ENCODE data around the gene CNIH4. TPM values are rescaled to one million over a fixed set of nuclear protein-coding genes. Genes with fewer than 3 reads are reported as not detected.

The CNIH4 gene
- total RNA-seq, 1 experiment from 2014 or later: 93.8 TPM

DNA sequence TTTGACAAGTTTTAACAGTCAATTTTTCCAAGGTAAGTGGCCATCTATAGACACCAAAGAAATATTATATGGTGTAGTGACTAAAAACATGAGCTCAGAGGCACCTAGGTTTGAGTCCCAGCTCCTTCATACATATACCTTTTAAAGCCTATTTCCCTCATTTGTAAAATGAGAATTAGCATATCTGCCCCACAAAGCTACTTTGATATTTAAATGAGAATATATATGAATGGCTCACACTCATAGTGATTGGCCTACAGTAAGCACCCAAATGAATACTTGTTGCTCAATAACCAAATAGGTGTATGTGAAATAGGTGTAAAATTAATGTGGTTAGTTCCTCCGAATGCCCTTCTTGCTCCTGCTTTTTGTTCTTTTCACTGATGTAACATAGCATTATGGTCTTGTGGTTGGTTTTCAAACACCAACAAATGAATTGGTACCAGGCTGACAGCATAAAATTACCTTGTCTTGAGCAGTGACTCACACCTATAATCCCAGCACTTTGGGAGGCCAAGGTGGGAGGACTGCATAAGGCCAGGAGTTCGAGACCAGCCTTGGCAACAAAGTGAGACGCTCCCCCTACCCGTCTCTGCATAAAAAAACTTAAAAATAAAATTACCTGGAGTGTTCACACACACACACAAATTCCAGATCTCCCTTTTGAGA, 25.3 kb downstream of the CNIH4 start:
- POLR2A ChIA-PET (ENCODE audit: unreplicated experiment): interaction anchor here (0.6 kb wide), 2 partner anchors 680 to 992 kb away, joined by 4 read pairs; no protein-coding TSS in a partner anchor
- peaks cover 14% of the 10 kb centered on the region for H3K36me3 ChIP-seq (ENCODE audit: low read depth)
- no peak for DNase-seq

DNA sequence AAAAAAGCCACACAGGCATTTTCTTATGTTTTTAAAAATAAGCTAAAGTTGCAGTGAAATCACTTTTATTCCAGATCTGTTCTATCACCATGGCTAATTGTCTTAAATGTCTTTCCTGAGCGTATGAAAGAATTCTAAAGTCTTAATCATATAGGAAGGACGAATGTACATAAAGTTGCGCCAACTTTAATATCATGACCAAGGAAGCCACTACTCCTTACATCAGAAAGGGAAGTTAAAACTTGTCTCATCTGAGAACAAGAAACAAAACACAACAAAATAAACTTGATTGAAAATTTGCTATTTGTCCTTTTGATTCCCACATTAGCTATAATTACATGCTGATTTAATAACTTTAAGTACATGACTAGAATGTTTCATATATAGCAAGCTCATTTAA, 26.5 kb downstream of the CNIH4 start:
- intact Hi-C loops (cut with micrococcal nuclease; ENCODE audit: unreplicated experiment): no loop called here
- H3K36me3 ChIP-seq (ENCODE audit: low read depth): peaks cover 18% of the 10 kb centered on the region
- TF ChIP-seq EZH2 (IDR thresholded peaks at IDR 0.05; ENCODE audit: low read depth): no peak
- TF ChIP-seq, protein P1, sequence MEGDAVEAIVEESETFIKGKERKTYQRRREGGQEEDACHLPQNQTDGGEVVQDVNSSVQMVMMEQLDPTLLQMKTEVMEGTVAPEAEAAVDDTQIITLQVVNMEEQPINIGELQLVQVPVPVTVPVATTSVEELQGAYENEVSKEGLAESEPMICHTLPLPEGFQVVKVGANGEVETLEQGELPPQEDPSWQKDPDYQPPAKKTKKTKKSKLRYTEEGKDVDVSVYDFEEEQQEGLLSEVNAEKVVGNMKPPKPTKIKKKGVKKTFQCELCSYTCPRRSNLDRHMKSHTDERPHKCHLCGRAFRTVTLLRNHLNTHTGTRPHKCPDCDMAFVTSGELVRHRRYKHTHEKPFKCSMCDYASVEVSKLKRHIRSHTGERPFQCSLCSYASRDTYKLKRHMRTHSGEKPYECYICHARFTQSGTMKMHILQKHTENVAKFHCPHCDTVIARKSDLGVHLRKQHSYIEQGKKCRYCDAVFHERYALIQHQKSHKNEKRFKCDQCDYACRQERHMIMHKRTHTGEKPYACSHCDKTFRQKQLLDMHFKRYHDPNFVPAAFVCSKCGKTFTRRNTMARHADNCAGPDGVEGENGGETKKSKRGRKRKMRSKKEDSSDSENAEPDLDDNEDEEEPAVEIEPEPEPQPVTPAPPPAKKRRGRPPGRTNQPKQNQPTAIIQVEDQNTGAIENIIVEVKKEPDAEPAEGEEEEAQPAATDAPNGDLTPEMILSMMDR (conservative IDR thresholded peaks at IDR 0.05): no peak
- no peaks in the 10 kb centered on the region for H3K9me2 ChIP-seq (ENCODE audit: insufficient read depth)
- H3F3A ChIP-seq (ENCODE audit: insufficient read depth, low read depth): peaks cover 47% of the 10 kb centered on the region
- POLR2A ChIA-PET (ENCODE audit: unreplicated experiment): interaction anchor here (0.6 kb wide), 1 partner anchor 683 kb away, joined by 3 read pairs; no protein-coding TSS in a partner anchor
- CTCF ChIA-PET: no interaction called here
- BruUV-seq (replicated peaks): no TSS peak
- H2AFZ ChIP-seq: no peak overlapping the region
- no peaks in the 10 kb centered on the region for H3K79me2 ChIP-seq (ENCODE audit: low read depth)
- H3K4me1 ChIP-seq (replicated peaks; ENCODE audit: insufficient read depth): no peaks in the 10 kb centered on the region
- 0 out of 2 replicates have a peak overlapping the region, but pooled peaks have one; percentile 13 for H3K27ac ChIP-seq
- no peak overlapping the region for H3K4me2 ChIP-seq
- DNase-seq: no peak
- no peaks in the 10 kb centered on the region for H3K27me3 ChIP-seq (ENCODE audit: insufficient read depth, low read depth)
- H3K4me3 ChIP-seq: no peak overlapping the region
- H3K9me3 ChIP-seq (ENCODE audit: insufficient read depth, low read depth): no peaks in the 10 kb centered on the region
- H4K20me1 ChIP-seq (ENCODE audit: insufficient read depth): no peaks in the 10 kb centered on the region

More for the DNA sequence above, 25.3 kb downstream of the CNIH4 start:
- Histone ChIP-seq H3K4me1 (replicated peaks; ENCODE audit: insufficient read depth) (peaks cover 12% of the 10 kb centered on the region), H2AFZ (no peak overlapping the region), H3K4me3 (no peak overlapping the region), H3K9me2 (ENCODE audit: insufficient read depth) (no peaks in the 10 kb centered on the region), H3K9me3 (ENCODE audit: insufficient read depth, low read depth) (no peaks in the 10 kb centered on the region), H3K4me2 (no peak overlapping the region), H3K27ac (no peak overlapping the region), H3F3A (ENCODE audit: insufficient read depth, low read depth) (peaks cover 57% of the 10 kb centered on the region), H3K79me2 (ENCODE audit: low read depth) (no peaks in the 10 kb centered on the region), H3K27me3 (ENCODE audit: insufficient read depth, low read depth) (no peaks in the 10 kb centered on the region), H4K20me1 (ENCODE audit: insufficient read depth) (no peaks in the 10 kb centered on the region)
- CTCF ChIA-PET: no interaction called here
- intact Hi-C loops (cut with micrococcal nuclease; ENCODE audit: unreplicated experiment): no loop called here
- no peak for TF ChIP-seq EZH2 (IDR thresholded peaks at IDR 0.05; ENCODE audit: low read depth)
- TF ChIP-seq, protein P1 (conservative IDR thresholded peaks at IDR 0.05): no peak
- no TSS peak for BruUV-seq (replicated peaks)

- 0 out of 2 replicates have a peak, but pooled peaks cover 7% of the 10 kb centered on the region for H4K20me1 ChIP-seq (ENCODE audit: insufficient read depth)
- no peak overlapping the region for H2AFZ ChIP-seq
- H3K36me3 ChIP-seq (ENCODE audit: low read depth): peaks cover 47% of the 10 kb centered on the region
- BruUV-seq (replicated peaks): no TSS peak
- H3F3A ChIP-seq (ENCODE audit: insufficient read depth, low read depth): peaks cover 48% of the 10 kb centered on the region
- no peak for TF ChIP-seq EZH2 (IDR thresholded peaks at IDR 0.05; ENCODE audit: low read depth)
- TF ChIP-seq, protein P1 (conservative IDR thresholded peaks at IDR 0.05): no peak
- no peaks in the 10 kb centered on the region for H3K27me3 ChIP-seq (ENCODE audit: insufficient read depth, low read depth)
- intact Hi-C loops (cut with micrococcal nuclease; ENCODE audit: unreplicated experiment): no loop called here
- no peak for DNase-seq
- no peaks in the 10 kb centered on the region for H3K9me2 ChIP-seq (ENCODE audit: insufficient read depth)
- no peak overlapping the region for H3K4me2 ChIP-seq
- ChIA-PET CTCF (no interaction called here), POLR2A (ENCODE audit: unreplicated experiment) (interaction anchor here (0.6 to 0.7 kb wide), 2 partner anchors 12 to 1807 kb away, joined by 7 to 16 read pairs; no protein-coding TSS in a partner anchor)
- 0 out of 2 replicates have a peak overlapping the region, but pooled peaks have one; percentile 21 for H3K27ac ChIP-seq
- H3K79me2 ChIP-seq (ENCODE audit: low read depth): no peaks in the 10 kb centered on the region
- H3K9me3 ChIP-seq (ENCODE audit: insufficient read depth, low read depth): no peaks in the 10 kb centered on the region
- no peak overlapping the region for H3K4me3 ChIP-seq
- H3K4me1 ChIP-seq (replicated peaks; ENCODE audit: insufficient read depth): no peaks in the 10 kb centered on the region
Observed at GRCh38 chr1:224387302-224387912, 30.7 kb downstream of the CNIH4 start.

Measured in PC-9 (cell line).